C4-2B (cell line): ENCODE results near the gene TRAPPC12.

Source experiments
- H3K27ac ChIP-seq: fragments of 450-650 bp; 2 replicates; pipeline ENCODE4 v1.5.1; 2017
- ZFX ChIP-seq: fragments of 450-650 bp; IDR thresholded peaks from 2 replicates; pipeline ENCODE4 v1.6.1; 2017
- TF ChIP-seq, protein P1 (sequence below): fragments of 450-650 bp; conservative IDR thresholded peaks from 2 replicates; pipeline ENCODE4 v1.5.1; 2017; ENCODE audit warnings: mild to moderate bottlenecking

TRAPPC12 gene

DNA sequence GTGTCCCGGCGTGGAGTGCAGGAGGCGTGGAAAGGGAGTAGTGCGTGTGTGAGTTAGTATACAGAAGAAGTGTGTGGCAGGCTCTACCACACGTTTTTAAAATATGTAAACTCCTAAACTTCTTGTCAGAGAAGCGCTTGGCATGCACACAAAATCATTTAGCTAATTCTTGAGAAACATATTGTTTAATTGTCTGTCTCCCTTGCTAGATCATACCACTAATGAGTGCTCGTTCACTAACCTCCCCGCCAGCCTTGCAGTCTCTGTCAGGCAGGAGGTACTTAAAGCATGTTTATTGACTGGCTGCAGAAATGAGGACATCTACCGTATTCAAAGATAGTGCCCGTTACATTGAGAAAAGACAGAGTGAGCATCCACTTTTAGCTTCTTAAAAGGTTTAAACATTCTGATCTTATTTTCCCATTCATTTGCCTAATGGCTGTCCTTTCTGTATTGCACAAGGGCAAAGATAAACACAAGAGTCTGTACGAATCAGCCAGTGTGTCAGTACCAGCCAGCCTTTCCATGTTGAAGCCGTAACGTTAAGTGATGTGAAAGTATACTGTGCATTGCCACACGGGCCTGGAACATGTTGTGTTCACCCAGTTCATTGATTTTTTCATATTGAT, 41.4 kb downstream of the TRAPPC12 start:
- no peak for TF ChIP-seq ZFX
- TF ChIP-seq, protein P1, sequence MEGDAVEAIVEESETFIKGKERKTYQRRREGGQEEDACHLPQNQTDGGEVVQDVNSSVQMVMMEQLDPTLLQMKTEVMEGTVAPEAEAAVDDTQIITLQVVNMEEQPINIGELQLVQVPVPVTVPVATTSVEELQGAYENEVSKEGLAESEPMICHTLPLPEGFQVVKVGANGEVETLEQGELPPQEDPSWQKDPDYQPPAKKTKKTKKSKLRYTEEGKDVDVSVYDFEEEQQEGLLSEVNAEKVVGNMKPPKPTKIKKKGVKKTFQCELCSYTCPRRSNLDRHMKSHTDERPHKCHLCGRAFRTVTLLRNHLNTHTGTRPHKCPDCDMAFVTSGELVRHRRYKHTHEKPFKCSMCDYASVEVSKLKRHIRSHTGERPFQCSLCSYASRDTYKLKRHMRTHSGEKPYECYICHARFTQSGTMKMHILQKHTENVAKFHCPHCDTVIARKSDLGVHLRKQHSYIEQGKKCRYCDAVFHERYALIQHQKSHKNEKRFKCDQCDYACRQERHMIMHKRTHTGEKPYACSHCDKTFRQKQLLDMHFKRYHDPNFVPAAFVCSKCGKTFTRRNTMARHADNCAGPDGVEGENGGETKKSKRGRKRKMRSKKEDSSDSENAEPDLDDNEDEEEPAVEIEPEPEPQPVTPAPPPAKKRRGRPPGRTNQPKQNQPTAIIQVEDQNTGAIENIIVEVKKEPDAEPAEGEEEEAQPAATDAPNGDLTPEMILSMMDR = no peak
- H3K27ac ChIP-seq = no peak overlapping the region

DNA sequence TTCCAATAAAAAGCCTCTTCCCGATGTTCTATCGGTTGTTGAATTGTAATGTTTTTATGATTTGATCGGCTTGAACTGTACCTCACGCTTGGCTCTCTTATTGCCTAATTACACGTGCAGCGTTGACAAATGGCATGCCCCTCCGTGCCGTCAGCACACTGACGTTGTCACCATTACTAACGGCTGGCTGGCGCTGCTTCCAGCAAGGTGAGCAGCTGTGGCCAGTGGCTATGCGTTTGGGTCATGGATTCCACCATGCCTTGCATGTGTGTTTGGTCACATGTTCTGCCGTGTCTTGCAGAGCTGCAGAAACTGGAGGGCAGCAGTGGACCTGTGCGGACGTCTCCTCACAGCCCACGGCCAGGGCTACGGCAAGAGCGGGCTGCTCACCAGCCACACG, 42.1 kb downstream of the TRAPPC12 start:
- TF ChIP-seq ZFX = no peak
- H3K27ac ChIP-seq = no peak overlapping the region

DNA sequence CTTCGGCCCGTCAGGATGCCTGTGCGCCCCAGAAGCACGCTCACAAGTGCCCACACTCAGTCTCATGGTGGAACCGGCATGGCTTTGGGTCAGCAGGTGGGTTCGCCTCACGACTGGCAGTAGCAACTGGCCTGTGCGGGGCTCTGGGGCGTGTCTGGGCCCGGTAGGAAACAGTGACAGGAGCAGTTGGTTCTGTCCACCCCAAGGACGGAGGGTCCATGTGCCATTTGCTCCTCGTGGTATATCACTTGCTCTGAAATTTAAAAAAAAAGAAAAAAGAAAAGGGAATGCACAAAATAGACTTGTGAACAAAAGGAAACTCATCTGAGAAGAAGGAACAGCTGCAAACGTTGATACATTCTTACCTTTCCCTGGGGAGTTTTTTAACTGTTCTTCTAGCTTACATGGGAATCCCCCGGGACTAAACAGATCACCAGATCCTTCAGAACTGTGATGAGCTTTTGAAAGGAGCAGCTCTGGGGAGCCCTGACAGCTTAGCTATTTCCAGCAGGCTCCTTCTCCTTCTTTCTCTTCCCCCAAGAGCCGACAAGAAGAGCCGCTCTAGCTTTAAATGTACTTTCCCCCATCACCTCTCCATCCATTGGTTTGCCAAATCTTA, 42.8 kb downstream of the TRAPPC12 start:
- TF ChIP-seq ZFX = no peak
- TF ChIP-seq, protein P1 = no peak
- H3K27ac ChIP-seq = no peak overlapping the region

DNA sequence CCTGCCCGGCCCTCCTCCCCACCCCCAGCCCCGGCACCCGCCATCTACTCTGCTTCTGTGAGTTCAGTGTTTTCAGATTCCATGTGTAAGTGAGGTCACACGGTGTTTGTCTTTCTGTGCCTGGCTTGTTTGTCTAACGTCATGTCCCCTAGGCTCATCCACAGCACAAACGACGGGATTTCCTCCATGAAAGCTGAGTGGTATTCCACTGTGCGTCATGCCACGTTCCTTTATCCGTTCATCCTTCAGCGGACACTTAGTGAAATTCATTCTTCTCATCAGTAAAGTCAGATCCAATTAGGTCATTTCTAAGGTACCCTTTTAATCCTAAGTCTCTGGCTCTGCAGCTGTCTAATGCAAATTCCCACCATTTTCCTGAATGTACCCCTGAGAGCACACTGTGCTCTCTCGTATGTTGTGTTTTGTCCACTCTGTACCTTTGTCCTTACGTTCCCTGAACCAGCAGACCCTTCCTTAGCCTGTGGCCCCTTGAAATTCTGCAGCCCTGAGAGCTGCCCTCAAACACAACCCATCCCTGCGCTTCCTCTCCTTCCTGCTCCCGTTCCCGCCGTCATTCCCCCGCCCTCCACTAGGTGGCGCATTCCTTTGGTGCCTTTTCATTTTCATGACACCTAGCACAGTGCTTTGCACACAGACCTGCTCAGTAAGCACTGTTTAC, 44.1 kb downstream of the TRAPPC12 start:
- no peak overlapping the region for H3K27ac ChIP-seq
- TF ChIP-seq ZFX = no peak
- TF ChIP-seq, protein P1 = peak; percentile 98

DNA sequence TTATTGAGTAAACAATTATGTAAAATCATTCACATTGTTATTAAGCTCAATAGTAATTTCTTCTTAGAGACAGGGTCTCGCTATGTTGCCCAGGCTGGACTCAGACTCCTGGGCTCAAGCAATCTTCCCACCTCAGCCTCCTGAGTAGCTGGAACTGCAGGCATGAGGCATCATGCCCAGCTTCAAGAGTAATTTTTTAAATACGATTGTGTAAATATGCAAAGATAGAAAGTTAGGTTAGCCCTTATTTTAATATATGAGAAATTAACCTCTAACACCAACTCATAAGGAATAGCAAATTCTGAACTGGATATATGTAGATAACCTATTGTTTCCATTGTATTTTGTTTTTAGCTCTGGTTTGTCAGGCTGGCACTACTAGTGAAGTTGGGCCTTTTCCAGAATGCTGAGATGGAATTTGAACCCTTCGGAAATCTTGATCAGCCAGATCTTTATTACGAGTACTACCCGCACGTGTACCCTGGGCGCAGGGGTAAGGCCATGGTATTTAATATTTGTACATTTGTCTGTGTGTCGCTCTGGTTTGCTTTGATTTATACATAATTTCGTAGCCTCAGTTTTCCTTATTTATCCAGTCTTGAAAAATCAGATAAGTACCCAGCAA, 44.8 kb downstream of the TRAPPC12 start:
- TF ChIP-seq, protein P1 = peak; percentile 80
- TF ChIP-seq ZFX = no peak
- no peak overlapping the region for H3K27ac ChIP-seq

DNA sequence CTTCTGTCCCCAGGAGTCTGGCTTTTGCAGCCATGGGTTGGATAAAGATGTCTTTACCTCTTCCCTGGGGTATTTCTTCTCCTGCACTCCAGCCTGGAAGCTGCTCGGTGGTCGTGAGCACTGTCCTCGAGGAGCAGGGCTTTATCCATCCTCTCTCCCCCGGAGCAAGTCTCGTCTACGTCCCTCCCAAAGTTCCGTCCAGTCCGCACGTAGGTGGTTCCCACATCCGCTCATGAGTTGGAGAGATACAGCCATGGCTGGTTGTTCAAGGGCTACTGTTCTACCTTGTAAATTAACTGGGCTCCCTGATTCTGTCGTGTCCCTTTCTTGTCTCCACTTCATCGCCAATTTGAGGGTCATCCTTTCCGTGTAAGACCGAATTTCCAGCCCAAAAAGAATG, 47.1 kb downstream of the TRAPPC12 start:
- TF ChIP-seq, protein P1 = no peak
- no peak for TF ChIP-seq ZFX
- no peak overlapping the region for H3K27ac ChIP-seq

DNA sequence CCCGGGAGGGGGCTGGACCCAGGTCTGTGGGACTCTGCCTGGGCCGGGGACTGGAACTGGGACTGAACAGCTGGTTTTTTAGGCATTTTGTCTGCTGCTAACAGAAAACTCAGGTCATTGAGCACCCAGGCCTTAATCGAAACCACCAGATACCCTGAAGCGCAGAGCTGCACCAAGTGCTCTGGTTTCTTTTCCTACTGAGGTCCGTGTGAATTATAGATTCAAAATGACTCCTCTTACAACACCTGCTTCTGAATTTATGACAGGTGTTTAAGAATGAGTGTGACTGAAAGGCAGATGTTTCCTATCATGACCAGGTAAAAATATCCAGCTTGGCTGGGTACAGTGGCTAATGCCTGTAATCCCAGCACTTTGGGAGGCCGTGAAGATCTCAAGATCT, 47.8 kb downstream of the TRAPPC12 start:
- no peak overlapping the region for H3K27ac ChIP-seq
- TF ChIP-seq, protein P1 = no peak
- TF ChIP-seq ZFX = no peak
